Adrenal gland (tissue), 12 donors: ENCODE data around the gene THAP4. TPM values are rescaled to one million over a fixed set of nuclear protein-coding genes. Genes with fewer than 3 reads are reported as not detected.

Experiments used
- DNase-seq, 7 donors: peaks; one replicate each; pipeline ENCODE4 v3.0.0-alpha.2; 2019 to 2020
- H3K27ac ChIP-seq, 5 donors: fragments of 200-600 bp; sonication (generic) in 4 of 5; 1 replicate in 3 of 5; 2 replicates in 2 of 5; pipeline versions ENCODE4 v1.5.1 to v1.8.0; 2016 to 2020; ENCODE audit warnings: mild to moderate bottlenecking in 1 of 5
- H3K27me3 ChIP-seq: fragments of 200-600 bp; 2 replicates; pipeline ENCODE4 v1.8.0; 2021
- H3K36me3 ChIP-seq, 2 donors: fragments of 200-600 bp; replicated peaks in 1 of 2; 1 replicate in 1 of 2; 2 replicates in 1 of 2; pipeline versions ENCODE4 v1.5.1 to v1.8.0; 2018 to 2022
- H3K4me1 ChIP-seq, 2 donors: fragments of 200-600 bp; replicated peaks in 1 of 2; 1 replicate in 1 of 2; 2 replicates in 1 of 2; pipeline versions ENCODE4 v1.5.1 to v1.8.0; 2018 to 2021
- H3K4me3 ChIP-seq, 4 donors: fragments of 200-600 bp; sonication (generic) in 3 of 4; one replicate each; pipeline ENCODE4 v1.5.1; 2016 to 2018
- H3K9me3 ChIP-seq, 3 donors: fragments of 200-600 bp; sonication (generic) in 1 of 3; replicated peaks in 1 of 3; 1 replicate in 2 of 3; 2 replicates in 1 of 3; pipeline versions ENCODE4 v1.5.1 to v1.8.0; 2016 to 2021
- CTCF ChIP-seq, 6 experiments: fragments of 450-650 bp in 4 of 6; fragments of 200-600 bp in 2 of 6; sonication (generic) in 1 of 6; IDR thresholded peaks; 1 replicate in 5 of 6; 2 replicates in 1 of 6; pipeline versions ENCODE4 v1.5.1 to v1.8.0; 2016 to 2021; ENCODE audit warnings: antibody characterized with exemption in 6 of 6, mild to moderate bottlenecking in 2 of 6, moderate library complexity in 1 of 6
- POLR2A ChIP-seq, 2 donors: fragments of 450-650 bp; IDR thresholded peaks; one replicate each; pipeline ENCODE4 v1.6.1; 2017; ENCODE audit warnings: antibody characterized with exemption in 2 of 2, mild to moderate bottlenecking in 2 of 2, moderate library complexity in 1 of 2
- WGBS, 4 donors: extraction: QIAGEN DNeasy Blood & Tissue Kit in 2 of 4; methylation state at CpG; one replicate each; pipeline versions ENCODE4 v1.1.5 to v1.1.7; 2013 to 2017; 5-methylcytosine and 5-hydroxymethylcytosine counted together
- intact Hi-C, 2 donors: fragments of 100-400 bp; cut with DNase I; formaldehyde crosslinking; loops; one replicate each; pipeline versions ENCODE4 v1.14.1 to v1.15.0; 2022 to 2023
- polyA plus RNA-seq, 3 donors: library from polyadenylated mRNA; stranded (reverse); fragments of 200-250 nt in 2 of 3; fragments of 350-450 nt in 1 of 3; fragmentation: Illumina TruSeq in 1 of 3; extraction: RNeasy Lipid Tissue Mini Kit (QIAGEN cat#74804) in 1 of 3; gene quantifications; one replicate each; pipeline ENCODE4 v1.2.3, GENCODE V29; 2013 to 2014
- total RNA-seq, 9 donors: library from RNA; depleted of rRNA in 4 of 9; stranded (reverse); fragments of >200 nt in 4 of 9; fragments of 120-200 nt in 1 of 9; fragmentation: NEBNext Ultra II Directional in 1 of 9; extraction: Animal tissue kit (Norgen Biotek cat#: 25700) in 1 of 9; gene quantifications; one replicate each; pipeline versions ENCODE4 v1.1.0 to v1.2.4, GENCODE V29; 2013 to 2023
- donor health status: healthy with polysubstance abuse.
- donor health status: Bipolar disorder and iron deficiency.
- donor health status: DM: yes; HTN: yes; CAD: no.
- donor health status: DM: no; HTN: no; CAD: no.
- donor health status: DM: no; HTN: no; CAD: no.
- donor health status: DM: yes; HTN: yes; CAD: no.

THAP4 gene
- total and polyA plus RNA-seq, 12 donors: 23.9 to 62.9 (median 41.1) TPM

GRCh38 chr2:241598487-241598886 lies 38.5 kb downstream of the THAP4 start:
- 83 to 89% (median 88%) methylated on average over 1 of the region's 1 CpG; no CpG with 5 or more reads in 1 of the 4 donors for WGBS, 4 donors
- intact Hi-C loops: no loop called here
- Histone ChIP-seq H3K36me3 (peaks cover 0 to 45% of the 10 kb centered on the region in 2 donors), H3K27ac (no peak overlapping the region), H3K4me1 (no peaks in the 10 kb centered on the region), H3K9me3 (no peaks in the 10 kb centered on the region), H3K27me3 (no peaks in the 10 kb centered on the region), H3K4me3 (no peak overlapping the region)
- no peak for DNase-seq
- TF ChIP-seq POLR2A (IDR thresholded peaks at IDR 0.05) (no peak), CTCF (IDR thresholded peaks at IDR 0.05) (peak in 1 of 6 experiments; percentile 9)

- H3K36me3 ChIP-seq: peaks cover 0 to 46% of the 10 kb centered on the region in 2 donors
- TF ChIP-seq POLR2A (IDR thresholded peaks at IDR 0.05) (no peak), CTCF (IDR thresholded peaks at IDR 0.05) (no peak)
Measured at GRCh38 chr2:241598061-241598460, 38.9 kb downstream of the THAP4 start.

GRCh38 chr2:241597561-241597960 lies 39.4 kb downstream of the THAP4 start:
- Histone ChIP-seq H3K9me3 (no peaks in the 10 kb centered on the region), H3K4me1 (no peaks in the 10 kb centered on the region), H3K4me3 (no peak overlapping the region), H3K27me3 (no peaks in the 10 kb centered on the region), H3K27ac (no peak overlapping the region), H3K36me3 (peaks cover 0 to 41% of the 10 kb centered on the region in 2 donors)
- TF ChIP-seq POLR2A (IDR thresholded peaks at IDR 0.05) (no peak), CTCF (IDR thresholded peaks at IDR 0.05) (no peak)
- intact Hi-C loops: no loop called here
- WGBS, 4 donors: 93 to 95% (median 93%) methylated on average over 6 of the region's 6 CpGs
- no peak for DNase-seq

More at GRCh38 chr2:241598061-241598460, 38.9 kb downstream of the THAP4 start:
- Histone ChIP-seq H3K4me3 (no peak overlapping the region), H3K27ac (no peak overlapping the region), H3K27me3 (no peaks in the 10 kb centered on the region), H3K9me3 (no peaks in the 10 kb centered on the region), H3K4me1 (no peaks in the 10 kb centered on the region)
- DNase-seq: no peak
- WGBS, 4 donors: 63 to 82% (median 69%) methylated on average over 5 of the region's 5 CpGs
- intact Hi-C loops: no loop called here

GRCh38 chr2:241595600-241596140 lies 41.3 kb downstream of the THAP4 start:
- H3K36me3 ChIP-seq: peaks cover 0 to 26% of the 10 kb centered on the region in 2 donors
- WGBS, 4 donors: 88 to 93% (median 91%) methylated on average over 14 to 15 of the region's 15 CpGs
- intact Hi-C loops: no loop called here

More at GRCh38 chr2:241595600-241596140, 41.3 kb downstream of the THAP4 start:
- H3K4me1 ChIP-seq: no peaks in the 10 kb centered on the region
- TF ChIP-seq CTCF (IDR thresholded peaks at IDR 0.05) (peak in 1 of 6 experiments; percentile 3), POLR2A (IDR thresholded peaks at IDR 0.05) (no peak)
- no peak overlapping the region for H3K4me3 ChIP-seq
- no peak overlapping the region for H3K27ac ChIP-seq
- no peak for DNase-seq
- no peaks in the 10 kb centered on the region for H3K9me3 ChIP-seq
- H3K27me3 ChIP-seq: no peaks in the 10 kb centered on the region
